ENCODE results near the gene FRMD4A. TPM values are rescaled to one million over a fixed set of nuclear protein-coding genes. Genes with fewer than 3 reads are reported as not detected.

The FRMD4A gene
- polyA plus RNA-seq (2013, experiment 1 of 2): 28.4 TPM
- polyA plus RNA-seq (2013, experiment 2 of 2): 33.3 TPM

DNA sequence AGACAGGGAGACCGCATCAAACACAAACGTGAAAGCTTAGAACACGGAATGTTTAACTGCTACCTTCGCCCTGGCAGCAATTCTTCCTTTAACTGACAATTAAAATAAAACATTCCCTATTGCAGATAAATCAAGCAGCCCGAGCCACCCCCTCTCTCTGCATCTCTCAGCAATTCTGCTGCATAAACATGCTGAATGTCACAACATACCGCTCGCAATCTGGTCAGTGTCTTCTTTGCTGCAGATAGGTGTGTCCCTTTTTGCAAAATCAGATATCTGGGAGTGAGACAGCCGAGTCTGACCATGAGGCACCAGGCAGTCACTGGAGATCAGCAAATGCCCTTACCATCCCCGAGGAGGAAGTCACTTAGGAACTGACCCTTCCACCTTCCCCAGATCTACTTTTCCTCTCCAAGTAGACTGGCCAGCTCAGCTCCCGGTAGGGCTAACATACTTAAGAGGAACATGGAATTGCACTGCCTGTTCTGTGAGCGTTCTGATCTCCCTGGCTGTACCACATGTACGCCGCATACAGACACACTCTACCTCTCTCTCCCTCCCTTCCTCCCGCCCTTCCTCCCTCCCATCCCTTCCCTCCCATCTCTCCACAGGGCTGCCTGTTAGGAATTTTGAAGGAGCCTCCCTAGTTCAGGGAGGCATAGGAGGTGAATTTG lies at the start of gene FRMD4A:
Gene FRMD4A, minus strand, starts transcription at position 537 of the 674 bp plus-strand sequence.
- no peak within 1 kb of the TSS for H3K9ac ChIP-seq (ENCODE audit: low read depth, low read length)
- H3K9me3 ChIP-seq (ENCODE audit: insufficient read depth, low read depth, low read length): no peaks in the 10 kb centered on the region
- H3K4me3 ChIP-seq (ENCODE audit: low read length): peak within 1 kb of the TSS; percentile 19; the same call in 1 of the 2 replicates
- H3K27me3 ChIP-seq (ENCODE audit: insufficient read depth, low read length): no peaks in the 10 kb centered on the region
- no peaks in the 10 kb centered on the region for H3K36me3 ChIP-seq (ENCODE audit: insufficient read depth, low read length)
- peak within 1 kb of the TSS; percentile 38; the same call in 1 of the 2 replicates for H3K27ac ChIP-seq (ENCODE audit: low read depth, low read length)
- WGBS: 51% methylated on average over 14 of the region's 14 CpGs
- H3K4me1 ChIP-seq (ENCODE audit: insufficient read depth, low read length): peaks cover 27% of the 10 kb centered on the region

DNA sequence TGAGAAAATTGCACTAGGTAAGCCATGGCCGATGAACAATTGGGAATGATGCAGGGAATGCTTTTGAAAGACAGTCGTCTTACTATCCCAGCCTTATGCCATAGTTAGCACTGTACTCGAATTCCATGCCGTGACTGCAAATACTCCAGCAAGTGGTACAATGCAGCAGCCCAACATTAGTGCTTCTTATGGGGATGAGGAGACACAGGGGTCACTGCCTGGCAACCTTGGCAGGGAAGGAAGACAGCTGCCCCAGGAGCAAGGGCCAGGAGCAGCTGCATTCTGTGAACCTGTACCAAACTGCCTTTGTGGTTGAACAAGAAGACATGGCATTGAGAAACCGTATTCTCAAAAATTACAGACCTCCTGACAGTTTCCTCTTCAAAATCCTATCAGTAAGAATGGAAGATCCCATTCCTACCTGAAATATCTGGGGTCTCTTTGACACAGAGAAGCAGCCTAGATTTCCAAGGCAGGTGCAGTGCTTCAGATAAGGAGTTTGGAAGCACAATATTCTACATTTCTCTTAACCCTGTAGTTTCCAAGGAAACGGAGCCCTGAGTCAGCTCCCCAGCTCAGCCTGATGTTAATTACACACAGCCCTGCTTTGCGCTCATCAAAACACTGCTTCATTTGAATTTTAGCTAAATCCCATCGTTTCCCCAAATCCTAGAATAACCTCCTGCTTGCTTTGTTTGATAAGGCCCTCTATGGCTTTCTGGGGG lies 49.0 kb upstream of the FRMD4A start:
- H3K9me3 ChIP-seq (ENCODE audit: insufficient read depth, low read depth, low read length): no peaks in the 10 kb centered on the region
- 82% methylated on average over 8 of the region's 8 CpGs for WGBS
- no peaks in the 10 kb centered on the region for H3K27me3 ChIP-seq (ENCODE audit: insufficient read depth, low read length)
- H3K4me1 ChIP-seq (ENCODE audit: insufficient read depth, low read length): no peaks in the 10 kb centered on the region
- no peak overlapping the region for H3K9ac ChIP-seq (ENCODE audit: low read depth, low read length)
- no peak overlapping the region for H3K4me3 ChIP-seq (ENCODE audit: low read length)
- H3K27ac ChIP-seq (ENCODE audit: low read depth, low read length): no peak overlapping the region
- H3K36me3 ChIP-seq (ENCODE audit: insufficient read depth, low read length): no peaks in the 10 kb centered on the region

DNA sequence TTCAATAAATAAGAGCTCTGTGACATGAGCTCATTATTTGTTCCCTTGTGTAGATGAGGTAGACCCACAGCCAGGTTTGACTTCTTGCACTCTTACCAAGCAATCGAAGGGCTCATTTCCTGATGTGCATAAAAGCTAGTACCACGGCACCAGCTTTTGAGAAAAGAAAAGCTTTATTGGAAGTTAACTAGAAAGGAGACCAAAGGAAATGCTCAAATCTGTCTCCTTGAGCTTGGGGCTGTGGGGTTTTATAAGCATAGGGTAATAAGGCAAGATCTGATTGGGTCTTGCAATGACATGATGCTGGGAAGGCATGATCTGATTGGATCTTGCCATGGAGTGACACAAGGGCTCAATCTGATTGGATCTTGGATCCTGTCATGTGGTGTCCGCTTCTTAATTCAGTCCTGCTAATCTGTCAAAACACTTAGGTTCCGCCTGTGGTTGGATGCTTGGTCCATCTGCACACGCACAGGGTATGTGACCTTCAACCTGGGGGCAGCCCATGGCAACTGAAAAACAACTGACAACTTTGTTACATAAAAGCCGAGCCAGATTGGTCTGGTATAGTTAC lies 47.8 kb upstream of the FRMD4A start:
- Histone ChIP-seq H3K27me3 (ENCODE audit: insufficient read depth, low read length) (no peaks in the 10 kb centered on the region), H3K4me3 (ENCODE audit: low read length) (no peak overlapping the region), H3K9me3 (ENCODE audit: insufficient read depth, low read depth, low read length) (no peaks in the 10 kb centered on the region), H3K27ac (ENCODE audit: low read depth, low read length) (no peak overlapping the region), H3K36me3 (ENCODE audit: insufficient read depth, low read length) (no peaks in the 10 kb centered on the region), H3K9ac (ENCODE audit: low read depth, low read length) (no peak overlapping the region), H3K4me1 (ENCODE audit: insufficient read depth, low read length) (no peaks in the 10 kb centered on the region)
- 96% methylated on average over 6 of the region's 6 CpGs for WGBS

DNA sequence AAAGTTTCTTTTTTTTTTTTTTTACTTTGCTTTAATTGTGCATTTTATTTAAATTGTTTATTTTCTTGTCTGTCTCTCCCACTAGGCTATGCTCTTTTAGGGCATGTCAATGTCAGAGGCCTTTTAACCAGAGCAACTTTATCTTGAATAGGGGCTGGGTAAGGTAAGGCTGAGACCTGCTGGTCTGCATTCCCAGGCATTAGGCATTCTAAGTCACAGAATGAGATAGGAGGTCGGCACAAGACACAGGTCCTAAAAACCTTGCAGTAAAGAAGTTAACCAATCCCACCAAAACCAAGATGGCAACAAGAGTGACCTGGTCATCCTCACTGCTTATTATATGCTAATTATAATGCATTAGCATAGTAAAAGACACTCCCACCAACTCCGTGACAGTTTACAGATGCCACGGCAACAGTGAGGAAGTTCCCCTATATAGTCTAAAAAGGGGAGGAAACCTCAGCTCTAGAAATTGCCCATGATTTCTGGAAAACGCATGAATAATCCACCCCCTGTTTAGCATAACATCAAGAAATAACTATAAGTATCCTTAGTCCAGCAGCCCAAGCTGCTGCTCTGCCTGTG lies 47.0 kb upstream of the FRMD4A start:
- Histone ChIP-seq H3K4me1 (ENCODE audit: insufficient read depth, low read length) (no peaks in the 10 kb centered on the region), H3K27me3 (ENCODE audit: insufficient read depth, low read length) (no peaks in the 10 kb centered on the region), H3K9ac (ENCODE audit: low read depth, low read length) (no peak overlapping the region), H3K36me3 (ENCODE audit: insufficient read depth, low read length) (no peaks in the 10 kb centered on the region), H3K4me3 (ENCODE audit: low read length) (no peak overlapping the region), H3K27ac (ENCODE audit: low read depth, low read length) (no peak overlapping the region), H3K9me3 (ENCODE audit: insufficient read depth, low read depth, low read length) (no peaks in the 10 kb centered on the region)
- 86% methylated on average over 4 of the region's 4 CpGs for WGBS

DNA sequence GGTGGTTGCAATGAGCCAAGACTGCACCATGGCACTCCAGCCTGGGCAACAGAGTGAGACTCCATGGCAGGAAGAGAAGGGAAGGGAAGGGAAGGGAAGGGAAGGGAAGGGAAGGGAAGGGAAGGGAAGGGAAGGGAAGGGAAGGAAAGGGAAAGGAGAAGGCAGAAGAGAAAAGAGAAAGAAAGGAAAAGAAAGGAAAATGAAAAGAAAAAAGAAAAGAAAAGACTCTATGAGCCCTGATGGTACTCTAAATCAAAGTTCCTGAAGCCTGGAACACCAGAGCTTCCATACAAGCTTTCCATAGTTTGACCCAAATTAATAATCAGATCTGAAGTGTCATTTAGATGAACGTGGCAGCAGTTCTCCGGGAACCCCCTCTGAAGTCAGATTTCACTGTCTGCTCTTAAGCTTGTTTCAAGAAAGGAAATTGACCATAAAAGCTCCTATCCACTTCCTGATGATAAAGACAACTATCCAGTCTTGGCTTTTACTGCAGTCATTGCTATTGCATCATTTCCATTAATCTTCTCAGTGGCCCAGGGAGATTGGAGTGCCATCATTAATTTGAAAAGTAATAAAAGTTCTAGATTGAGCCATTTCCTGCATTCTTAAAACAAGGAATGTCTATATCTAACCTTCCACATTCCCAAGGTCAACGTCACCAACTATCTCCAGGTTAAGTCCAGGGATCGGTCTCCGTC lies 44.2 kb upstream of the FRMD4A start:
- Histone ChIP-seq H3K27me3 (ENCODE audit: insufficient read depth, low read length) (no peaks in the 10 kb centered on the region), H3K4me3 (ENCODE audit: low read length) (no peak overlapping the region), H3K27ac (ENCODE audit: low read depth, low read length) (no peak overlapping the region), H3K36me3 (ENCODE audit: insufficient read depth, low read length) (no peaks in the 10 kb centered on the region), H3K4me1 (ENCODE audit: insufficient read depth, low read length) (no peaks in the 10 kb centered on the region), H3K9me3 (ENCODE audit: insufficient read depth, low read depth, low read length) (no peaks in the 10 kb centered on the region), H3K9ac (ENCODE audit: low read depth, low read length) (no peak overlapping the region)
- 97% methylated on average over 5 of the region's 5 CpGs for WGBS

DNA sequence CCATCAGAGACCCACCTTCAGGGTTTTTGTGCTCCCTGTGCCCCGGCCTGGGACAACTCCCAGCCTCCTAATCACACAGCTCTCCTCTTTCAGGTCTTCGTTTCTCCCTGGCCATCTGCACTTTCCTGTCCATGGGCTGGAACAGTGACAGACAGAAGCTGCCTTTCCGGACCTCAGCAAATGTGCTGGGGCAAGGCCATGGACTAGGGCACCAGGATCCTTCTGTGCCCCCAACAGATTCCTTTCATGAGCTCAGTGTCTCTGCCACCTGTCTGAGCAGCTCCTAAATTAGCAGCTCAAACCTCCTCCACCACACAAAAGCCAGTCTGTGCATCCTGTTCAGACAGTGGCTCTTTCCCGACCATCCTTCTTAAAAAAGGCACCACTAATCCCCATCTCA lies 41.9 kb upstream of the FRMD4A start:
- H3K36me3 ChIP-seq (ENCODE audit: insufficient read depth, low read length): no peaks in the 10 kb centered on the region
- H3K27ac ChIP-seq (ENCODE audit: low read depth, low read length): no peak overlapping the region
- H3K9ac ChIP-seq (ENCODE audit: low read depth, low read length): no peak overlapping the region
- WGBS: 89% methylated on average over 4 of the region's 4 CpGs
- H3K9me3 ChIP-seq (ENCODE audit: insufficient read depth, low read depth, low read length): no peaks in the 10 kb centered on the region
- no peak overlapping the region for H3K4me3 ChIP-seq (ENCODE audit: low read length)
- no peaks in the 10 kb centered on the region for H3K27me3 ChIP-seq (ENCODE audit: insufficient read depth, low read length)
- peaks cover 5% of the 10 kb centered on the region; the same call in 1 of the 2 replicates for H3K4me1 ChIP-seq (ENCODE audit: insufficient read depth, low read length)

DNA sequence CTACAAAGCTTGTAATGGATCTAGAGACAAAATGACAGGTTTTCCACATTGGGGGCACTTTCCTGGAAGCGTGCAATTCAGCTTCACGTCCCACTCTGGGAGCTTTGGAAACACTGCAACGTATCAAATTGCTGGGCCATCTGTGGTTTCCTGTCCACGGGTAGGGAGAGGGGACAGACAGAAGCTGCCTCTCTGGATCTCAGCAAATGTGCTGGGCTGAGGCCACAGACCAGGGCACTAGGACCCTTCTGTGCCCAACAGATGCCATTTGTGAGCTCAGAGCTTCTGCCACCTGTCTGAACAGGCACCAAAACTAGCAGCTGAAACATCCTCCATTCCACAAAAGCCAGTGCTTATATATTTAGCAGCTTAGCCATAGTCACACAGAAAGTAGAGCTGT lies 40.9 kb upstream of the FRMD4A start:
- WGBS: 91% methylated on average over 4 of the region's 4 CpGs
- H3K4me1 ChIP-seq (ENCODE audit: insufficient read depth, low read length): peaks cover 5% of the 10 kb centered on the region; the same call in 1 of the 2 replicates
- no peak overlapping the region for H3K4me3 ChIP-seq (ENCODE audit: low read length)
- H3K36me3 ChIP-seq (ENCODE audit: insufficient read depth, low read length): no peaks in the 10 kb centered on the region
- H3K9me3 ChIP-seq (ENCODE audit: insufficient read depth, low read depth, low read length): no peaks in the 10 kb centered on the region
- H3K9ac ChIP-seq (ENCODE audit: low read depth, low read length): no peak overlapping the region
- H3K27me3 ChIP-seq (ENCODE audit: insufficient read depth, low read length): no peaks in the 10 kb centered on the region
- H3K27ac ChIP-seq (ENCODE audit: low read depth, low read length): no peak overlapping the region

DNA sequence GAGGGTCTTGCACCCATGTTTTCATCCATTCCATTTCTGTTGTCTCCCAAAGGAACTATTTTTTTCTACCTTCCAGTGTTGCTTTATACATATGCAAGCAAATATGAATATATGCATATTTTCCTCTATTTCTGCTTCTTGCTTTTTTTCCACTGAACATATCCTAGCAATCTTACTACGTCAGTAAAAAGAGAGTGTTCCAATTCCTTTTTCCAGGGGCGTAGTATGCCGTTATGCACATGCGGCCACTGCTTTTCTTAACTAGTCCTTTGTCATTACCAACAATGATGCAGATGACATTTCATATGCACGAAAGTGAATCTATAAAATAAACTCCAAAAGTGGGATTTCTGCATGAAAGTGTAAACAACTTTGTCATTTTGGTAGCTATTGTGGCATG lies 40.2 kb upstream of the FRMD4A start:
- WGBS: 94% methylated on average over 5 of the region's 5 CpGs
- H3K4me3 ChIP-seq (ENCODE audit: low read length): no peak overlapping the region
- H3K4me1 ChIP-seq (ENCODE audit: insufficient read depth, low read length): peaks cover 5% of the 10 kb centered on the region; the same call in 1 of the 2 replicates
- H3K9ac ChIP-seq (ENCODE audit: low read depth, low read length): no peak overlapping the region
- H3K27me3 ChIP-seq (ENCODE audit: insufficient read depth, low read length): no peaks in the 10 kb centered on the region
- no peaks in the 10 kb centered on the region for H3K9me3 ChIP-seq (ENCODE audit: insufficient read depth, low read depth, low read length)
- H3K36me3 ChIP-seq (ENCODE audit: insufficient read depth, low read length): no peaks in the 10 kb centered on the region
- H3K27ac ChIP-seq (ENCODE audit: low read depth, low read length): no peak overlapping the region

DNA sequence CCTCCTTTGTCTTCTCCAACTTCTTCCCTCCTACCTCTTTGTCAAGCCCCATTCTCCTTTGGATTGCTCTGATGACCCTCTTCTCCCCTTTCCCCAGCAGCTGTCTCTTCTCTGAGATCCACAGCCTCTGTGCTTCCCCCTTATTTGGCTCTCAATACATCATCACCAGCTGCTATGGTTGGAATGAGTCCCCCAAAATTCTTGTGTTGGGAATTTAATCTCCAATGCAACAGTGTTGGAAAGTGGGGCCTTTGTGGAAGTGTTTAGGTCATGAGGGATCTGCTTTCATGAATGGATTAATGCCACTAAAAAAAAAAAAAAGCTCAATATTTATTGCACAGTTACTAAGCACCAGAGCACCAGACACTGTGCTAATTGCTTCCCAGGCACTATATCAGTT lies 39.2 kb upstream of the FRMD4A start:
- no peak overlapping the region for H3K4me3 ChIP-seq (ENCODE audit: low read length)
- no peaks in the 10 kb centered on the region for H3K36me3 ChIP-seq (ENCODE audit: insufficient read depth, low read length)
- no peak overlapping the region for H3K27ac ChIP-seq (ENCODE audit: low read depth, low read length)
- peaks cover 5% of the 10 kb centered on the region; the same call in 1 of the 2 replicates for H3K4me1 ChIP-seq (ENCODE audit: insufficient read depth, low read length)
- no peaks in the 10 kb centered on the region for H3K9me3 ChIP-seq (ENCODE audit: insufficient read depth, low read depth, low read length)
- H3K9ac ChIP-seq (ENCODE audit: low read depth, low read length): no peak overlapping the region
- H3K27me3 ChIP-seq (ENCODE audit: insufficient read depth, low read length): no peaks in the 10 kb centered on the region

DNA sequence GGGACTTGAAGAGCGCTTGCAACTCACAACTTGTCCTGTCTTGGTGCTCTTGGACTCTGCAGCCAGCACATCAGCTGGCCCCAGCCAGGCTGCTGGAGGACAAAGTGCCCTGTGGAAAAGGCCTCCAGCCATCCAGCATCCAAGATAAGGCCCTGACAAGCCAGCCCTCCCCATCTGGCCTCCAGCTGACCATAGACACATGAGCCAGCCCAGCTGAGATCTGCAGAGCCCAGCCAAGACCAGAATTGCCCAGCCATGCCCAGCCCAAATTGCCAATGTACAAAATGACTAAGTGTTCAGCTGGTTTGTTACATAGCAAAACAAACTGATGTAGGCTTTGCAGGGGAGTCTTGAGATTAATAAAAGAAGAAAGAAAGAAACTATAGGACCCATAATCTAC lies 36.0 kb upstream of the FRMD4A start:
- Histone ChIP-seq H3K9me3 (ENCODE audit: insufficient read depth, low read depth, low read length) (no peaks in the 10 kb centered on the region), H3K36me3 (ENCODE audit: insufficient read depth, low read length) (no peaks in the 10 kb centered on the region), H3K4me3 (ENCODE audit: low read length) (no peak overlapping the region), H3K9ac (ENCODE audit: low read depth, low read length) (no peak overlapping the region), H3K4me1 (ENCODE audit: insufficient read depth, low read length) (peaks cover 5% of the 10 kb centered on the region; the same call in 1 of the 2 replicates), H3K27me3 (ENCODE audit: insufficient read depth, low read length) (no peaks in the 10 kb centered on the region), H3K27ac (ENCODE audit: low read depth, low read length) (no peak overlapping the region)
- WGBS: 97% methylated on average over 1 of the region's 1 CpG

Measured in HUES64 (cell line).